K562 (cell line): Measurements from ENCODE around the gene EXOC5. TPM values are rescaled to one million over a fixed set of nuclear protein-coding genes. Genes with fewer than 3 reads are reported as not detected.

Source experiments
- E2F4 ChIP-seq: sonication (generic); formaldehyde crosslinking; IDR thresholded peaks from 2 replicates; pipeline ENCODE4 v1.8.0; 2022; ENCODE audit warnings: mild to moderate bottlenecking, low read depth, missing genetic modification reagents
- HDAC8 ChIP-seq: fragments of 450-650 bp; IDR thresholded peaks from 2 replicates; pipeline ENCODE4 v1.6.1; 2016; ENCODE audit warnings: mild to moderate bottlenecking, missing genetic modification characterization, moderate library complexity, missing compliant biosample characterization
- JUND ChIP-seq, 2 experiments: IDR thresholded peaks; 2 replicates in 1 of 2; 3 replicates in 1 of 2; pipeline ENCODE4 v1.6.1; 2011; ENCODE audit warnings: borderline replicate concordance in 2 of 2, low read depth in 2 of 2, low read length in 2 of 2, improper control_type of control experiment in 1 of 2, missing biosample characterization in 1 of 2, missing genetic modification characterization in 1 of 2, missing genetic modification reagents in 1 of 2
- MITF ChIP-seq: IDR thresholded peaks from 2 replicates; pipeline ENCODE4 v1.6.1; 2014; ENCODE audit warnings: antibody characterized with exemption
- NFATC3 ChIP-seq: fragments of 450-650 bp; IDR thresholded peaks from 2 replicates; pipeline ENCODE4 v1.6.1; 2017; ENCODE audit warnings: mild to moderate bottlenecking
- NFXL1 ChIP-seq: fragments of 450-650 bp; formaldehyde crosslinking; IDR thresholded peaks from 2 replicates; pipeline ENCODE4 v1.4.0; 2021; ENCODE audit warnings: mild to moderate bottlenecking
- PHF20 ChIP-seq: fragments of 450-650 bp; IDR thresholded peaks from 2 replicates; pipeline ENCODE4 v1.6.1; 2018; ENCODE audit not compliant: partially characterized antibody
- RAD21 ChIP-seq, 2 experiments: fragments of 250-450 bp in 1 of 2; fragments of 450-650 bp in 1 of 2; sonication (Bioruptor Pico) in 1 of 2; formaldehyde crosslinking in 1 of 2; IDR thresholded peaks in 1 of 2; conservative IDR thresholded peaks in 1 of 2; 2 replicates each; pipeline versions ENCODE4 v1.4.0 to v1.8.0; 2020 to 2022; ENCODE audit warnings: mild to moderate bottlenecking in 2 of 2, moderate library complexity in 1 of 2
- RFX7 ChIP-seq: fragments of 250-450 bp; sonication (Bioruptor Pico); IDR thresholded peaks from 2 replicates; pipeline ENCODE4 v1.5.1; 2021; ENCODE audit warnings: mild to moderate bottlenecking
- SRSF9 ChIP-seq: fragments of 200-400 bp; formaldehyde crosslinking; IDR thresholded peaks from 2 replicates; pipeline ENCODE4 v1.6.1; 2017; ENCODE audit warnings: low read depth, low read length, borderline replicate concordance
- TGIF2 ChIP-seq: sonication (generic); formaldehyde crosslinking; IDR thresholded peaks from 2 replicates; pipeline ENCODE4 v1.8.1; 2022; ENCODE audit warnings: mild to moderate bottlenecking, missing genetic modification reagents, moderate library complexity
- TRIM24 ChIP-seq, 2 experiments: fragments of 450-650 bp; IDR thresholded peaks; 2 replicates each; pipeline ENCODE4 v1.6.1; 2016
- ZC3H8 ChIP-seq: fragments of 450-650 bp; IDR thresholded peaks from 2 replicates; pipeline ENCODE4 v1.6.1; 2017
- ZEB2 ChIP-seq: fragments of 450-650 bp; IDR thresholded peaks from 2 replicates; pipeline ENCODE4 v1.6.1; 2016
- ZNF408 ChIP-seq: fragments of 250-450 bp; sonication (Bioruptor Pico); IDR thresholded peaks from 2 replicates; pipeline ENCODE4 v1.4.0; 2020; ENCODE audit warnings: low read depth, mild to moderate bottlenecking, moderate library complexity
- polyA plus RNA-seq, 8 experiments: library from polyadenylated mRNA; depleted of rRNA in 4 of 8; stranded (reverse) in 5 of 8; unstranded in 3 of 8; fragments of >200 nt; fragmentation: Nextera tagmentation in 2 of 8; fragmentation: Illumina TruSeq in 1 of 8; extraction: Ambion mirVana in 2 of 8; extraction: Trizol in 1 of 8; gene quantifications; 2 replicates each; pipeline versions ENCODE4 v1.2.1 to v1.2.3, GENCODE V29; 2011 to 2014; ENCODE audit warnings: inconsistent platforms in 1 of 8, missing spikeins in 1 of 8
- total RNA-seq, 7 experiments: library from RNA; depleted of rRNA in 6 of 7; stranded (reverse); fragments of >200 nt in 6 of 7; fragmentation: Illumina TruSeq in 2 of 7; extraction: Trizol in 2 of 7; gene quantifications; 2 replicates each; pipeline versions ENCODE4 v1.2.1 to v1.2.3, GENCODE V29; 2011 to 2021; ENCODE audit warnings: low replicate concordance in 1 of 7
- TF ChIP-seq, protein P1 (sequence below), 2 experiments: fragments of 450-650 bp; formaldehyde crosslinking in 1 of 2; IDR thresholded peaks; 2 replicates each; pipeline versions ENCODE4 v1.4.0 to v1.6.1; 2014 to 2020; ENCODE audit warnings: mild to moderate bottlenecking in 2 of 2, borderline replicate concordance in 1 of 2, low read depth in 1 of 2

Gene EXOC5
- total and polyA plus RNA-seq, 9 of the 15 experiments (the other 6 are each of a cell fraction or from before 2014, with no cell fraction given), result 5.7 to 50.3 (median 32.0) TPM

GRCh38 chr14:57189070-57189469, 79.6 kb downstream of the EXOC5 start (continued):
- TF ChIP-seq NFATC3 (no peak), NFXL1 (CRISPR knock-in tag) (no peak), MITF (no peak), TRIM24 (IDR thresholded peaks at IDR 0.05) (no peak), TGIF2 (CRISPR knock-in tag) (no peak), JUND (IDR thresholded peaks at IDR 0.05; ENCODE audit: borderline replicate concordance, low read depth, low read length) (no peak), JUND (tag; IDR thresholded peaks at IDR 0.05; ENCODE audit: borderline replicate concordance, low read depth, low read length) (no peak), ZC3H8 (no peak), PHF20 (no peak), SRSF9 (no peak), RAD21 (CRISPR knock-in tag; conservative IDR thresholded peaks at IDR 0.05 in 1 of 2, IDR thresholded peaks at IDR 0.05 in 1 of 2) (peak; percentile 40 to 53), HDAC8 (tag) (no peak), ZNF408 (CRISPR knock-in tag) (no peak), ZEB2 (no peak), E2F4 (CRISPR knock-in tag) (no peak), RFX7 (CRISPR knock-in tag) (no peak)
- TF ChIP-seq, protein P1, sequence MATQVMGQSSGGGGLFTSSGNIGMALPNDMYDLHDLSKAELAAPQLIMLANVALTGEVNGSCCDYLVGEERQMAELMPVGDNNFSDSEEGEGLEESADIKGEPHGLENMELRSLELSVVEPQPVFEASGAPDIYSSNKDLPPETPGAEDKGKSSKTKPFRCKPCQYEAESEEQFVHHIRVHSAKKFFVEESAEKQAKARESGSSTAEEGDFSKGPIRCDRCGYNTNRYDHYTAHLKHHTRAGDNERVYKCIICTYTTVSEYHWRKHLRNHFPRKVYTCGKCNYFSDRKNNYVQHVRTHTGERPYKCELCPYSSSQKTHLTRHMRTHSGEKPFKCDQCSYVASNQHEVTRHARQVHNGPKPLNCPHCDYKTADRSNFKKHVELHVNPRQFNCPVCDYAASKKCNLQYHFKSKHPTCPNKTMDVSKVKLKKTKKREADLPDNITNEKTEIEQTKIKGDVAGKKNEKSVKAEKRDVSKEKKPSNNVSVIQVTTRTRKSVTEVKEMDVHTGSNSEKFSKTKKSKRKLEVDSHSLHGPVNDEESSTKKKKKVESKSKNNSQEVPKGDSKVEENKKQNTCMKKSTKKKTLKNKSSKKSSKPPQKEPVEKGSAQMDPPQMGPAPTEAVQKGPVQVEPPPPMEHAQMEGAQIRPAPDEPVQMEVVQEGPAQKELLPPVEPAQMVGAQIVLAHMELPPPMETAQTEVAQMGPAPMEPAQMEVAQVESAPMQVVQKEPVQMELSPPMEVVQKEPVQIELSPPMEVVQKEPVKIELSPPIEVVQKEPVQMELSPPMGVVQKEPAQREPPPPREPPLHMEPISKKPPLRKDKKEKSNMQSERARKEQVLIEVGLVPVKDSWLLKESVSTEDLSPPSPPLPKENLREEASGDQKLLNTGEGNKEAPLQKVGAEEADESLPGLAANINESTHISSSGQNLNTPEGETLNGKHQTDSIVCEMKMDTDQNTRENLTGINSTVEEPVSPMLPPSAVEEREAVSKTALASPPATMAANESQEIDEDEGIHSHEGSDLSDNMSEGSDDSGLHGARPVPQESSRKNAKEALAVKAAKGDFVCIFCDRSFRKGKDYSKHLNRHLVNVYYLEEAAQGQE (IDR thresholded peaks at IDR 0.05; ENCODE audit: borderline replicate concordance), result peak; percentile 8; the same call in 1 of the 2 replicates
- TF ChIP-seq, protein P1 (CRISPR knock-in tag; IDR thresholded peaks at IDR 0.05; ENCODE audit: low read depth), result no peak
